ENCODE results near the gene ERN2.

The ERN2 gene

GRCh38 chr16:23640931-23641765, 71.9 kb downstream of the ERN2 start, which contains the start of the genes DCTN5 and PALB2:
Gene DCTN5, plus strand, starts transcription at chr16:23641466. Its CDS starts 77 bp downstream, at chr16:23641543.
Gene PALB2, minus strand, starts transcription at chr16:23641310. Its CDS starts 153 bp downstream, at chr16:23641157.
- peak; percentile 56 to 96 (median 89) for DNase-seq

GRCh38 chr16:23640615-23640930, 72.4 kb downstream of the ERN2 start:
- DNase-seq, result no peak
